HuH-7 (cell line): Measurements from ENCODE around the gene IRF2BP2.
"Not testable (repeated sequence)": the region's sequence is repeated elsewhere in the genome, so short reads cannot be mapped to it uniquely, and the experiment has no call there.

Experiments used
- DNase-seq: peaks from one replicate; pipeline ENCODE4 v3.0.0; 2011; ENCODE audit warnings: low spot score

IRF2BP2 gene

DNA sequence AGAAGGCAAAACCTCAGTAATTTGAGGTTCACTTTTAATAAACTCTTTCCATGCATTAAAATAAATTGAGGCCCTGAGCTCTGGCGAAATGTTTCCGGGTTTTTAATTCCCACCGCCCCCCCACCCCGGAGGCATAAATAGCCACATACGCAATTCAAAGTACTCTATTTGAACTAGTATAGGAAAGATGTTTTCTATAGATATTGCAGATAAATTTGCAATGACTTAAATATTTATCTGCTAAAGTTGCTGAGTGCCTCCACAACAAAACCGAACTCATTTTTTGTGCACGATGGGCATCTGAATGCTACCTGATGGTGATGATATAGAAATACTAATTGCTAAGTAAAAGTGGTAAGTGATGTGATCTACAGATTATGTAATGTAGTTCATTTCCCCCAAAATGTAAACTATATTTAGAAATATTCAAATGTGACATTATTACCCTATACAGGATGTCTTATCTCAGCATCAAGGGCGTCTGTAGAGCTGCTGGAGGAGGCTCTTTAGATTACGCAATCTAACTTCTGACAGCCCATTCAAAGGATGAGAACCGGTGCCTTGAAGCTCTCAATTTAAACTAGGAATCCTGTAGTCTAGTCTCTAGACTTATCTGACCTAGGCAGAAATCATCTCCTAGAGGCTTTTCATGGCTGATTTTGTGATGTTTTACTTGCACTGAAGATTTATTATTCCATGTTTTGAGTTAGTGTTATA is 8.5 kb downstream of the IRF2BP2 start:
- no peak for DNase-seq

DNA sequence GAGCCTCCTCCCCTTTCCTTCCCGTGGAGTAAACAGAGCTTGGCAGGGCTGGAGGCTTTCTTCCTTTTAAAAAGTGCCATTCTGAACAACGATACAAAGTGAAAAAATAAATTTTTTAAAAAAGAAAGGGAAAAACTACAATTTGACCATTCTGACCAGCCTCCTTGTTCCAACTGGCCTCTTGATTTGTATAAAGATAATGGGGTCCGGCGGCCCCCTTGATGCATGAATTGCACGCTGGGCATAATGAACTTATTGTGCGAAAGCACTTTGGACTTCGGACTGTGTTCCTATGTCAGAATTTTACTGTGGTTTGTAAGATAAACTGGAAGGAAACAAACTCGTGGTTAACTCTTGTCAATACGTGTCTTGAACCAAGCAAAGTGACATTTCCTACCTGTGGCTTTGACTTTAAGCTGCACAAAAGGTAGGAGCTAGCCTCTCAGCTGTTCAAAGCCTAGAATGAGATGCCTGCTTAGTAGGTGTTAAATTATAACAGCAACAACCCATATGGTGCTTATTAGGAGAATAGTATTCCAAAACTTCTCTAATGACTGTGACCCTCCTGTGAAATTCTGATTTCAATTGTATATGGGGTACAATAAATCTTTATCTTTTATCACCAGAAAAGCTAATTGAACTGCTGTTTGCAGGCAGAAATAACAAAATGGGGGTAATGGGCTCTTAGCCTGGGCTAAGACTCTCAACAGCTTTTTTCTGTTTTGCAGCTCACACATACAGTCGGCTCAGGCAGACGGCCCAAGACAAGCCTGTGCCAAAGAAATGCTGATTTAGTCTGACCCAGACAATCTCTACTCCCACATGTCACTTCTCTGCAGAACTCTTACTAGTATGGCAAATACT is 9.3 kb downstream of the IRF2BP2 start:
- peak; percentile 61 for DNase-seq

DNA sequence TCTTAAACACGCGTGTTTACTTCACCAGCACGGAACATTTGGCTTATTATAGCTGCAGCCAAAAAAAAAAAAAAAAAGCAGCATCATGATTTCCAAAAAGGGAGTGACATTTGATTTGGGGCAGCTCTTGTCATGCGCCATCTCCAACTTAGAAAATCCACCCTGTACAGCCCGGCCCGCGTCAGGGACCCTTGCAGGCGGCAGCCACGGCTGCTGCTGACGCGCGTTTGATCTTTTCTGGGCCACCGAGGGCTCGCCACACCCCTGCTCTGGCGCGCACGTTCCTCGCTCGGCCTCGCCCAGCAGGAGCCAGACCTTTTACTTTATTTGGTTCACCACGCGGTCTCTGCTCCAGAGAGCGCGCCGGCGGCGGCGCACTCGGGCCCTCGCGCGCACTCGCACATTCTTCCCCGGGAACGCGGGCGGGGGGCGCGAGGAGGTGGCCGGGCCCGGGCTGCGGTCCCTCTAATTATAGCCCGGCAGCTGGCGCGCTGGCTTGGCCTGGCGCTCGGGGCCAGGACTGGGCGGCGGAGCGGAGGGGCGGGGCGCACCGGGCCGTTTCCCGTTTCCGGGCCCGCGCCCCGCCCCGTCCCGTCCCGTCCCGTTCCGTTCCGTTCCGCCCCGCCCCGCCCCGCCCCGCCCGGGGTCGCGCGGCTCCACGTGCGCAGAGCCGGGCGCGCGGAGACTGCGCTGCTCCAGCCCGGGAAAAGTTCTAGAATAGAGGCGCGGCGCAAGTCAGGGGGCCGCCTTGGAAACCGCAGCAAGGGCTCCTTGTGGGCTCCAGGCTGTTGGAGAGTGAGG is 10.2 kb downstream of the IRF2BP2 start:
- DNase-seq: peak; percentile 70

DNA sequence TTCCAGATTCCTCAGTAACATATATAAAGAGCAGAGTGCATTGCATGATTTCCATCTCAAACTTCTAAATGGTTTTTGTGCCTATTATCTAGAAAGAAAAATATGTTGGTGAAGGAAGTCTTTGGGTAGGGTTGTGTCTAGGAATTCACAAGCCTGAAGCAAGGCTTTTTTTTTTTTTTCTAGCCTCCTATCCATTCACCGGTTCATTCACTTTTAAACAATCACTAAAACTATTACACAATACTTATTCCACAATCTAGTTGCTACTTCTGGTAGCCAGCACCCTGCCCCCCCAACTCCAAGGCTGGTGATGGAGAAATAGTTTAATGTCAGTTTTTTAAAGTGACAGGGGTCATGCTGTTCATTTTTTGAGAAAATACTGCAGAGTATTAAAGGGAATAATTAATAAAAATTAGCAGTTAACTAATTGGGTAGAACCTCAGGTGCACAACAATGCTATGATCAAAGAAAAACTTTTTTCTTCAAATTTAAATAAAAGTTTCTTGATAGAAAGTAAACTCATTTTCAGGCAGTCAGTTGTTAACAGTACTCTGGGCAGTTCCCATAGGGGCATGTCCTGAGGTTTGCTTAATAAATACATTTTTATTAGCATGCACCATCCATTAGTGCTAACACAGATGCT is 10.9 kb downstream of the IRF2BP2 start:
- DNase-seq: peak; percentile 47

- peak; percentile 64 for DNase-seq
These were observed 12.1 kb downstream of the IRF2BP2 start for GRCh38 chr1:234597894-234598293.

DNA sequence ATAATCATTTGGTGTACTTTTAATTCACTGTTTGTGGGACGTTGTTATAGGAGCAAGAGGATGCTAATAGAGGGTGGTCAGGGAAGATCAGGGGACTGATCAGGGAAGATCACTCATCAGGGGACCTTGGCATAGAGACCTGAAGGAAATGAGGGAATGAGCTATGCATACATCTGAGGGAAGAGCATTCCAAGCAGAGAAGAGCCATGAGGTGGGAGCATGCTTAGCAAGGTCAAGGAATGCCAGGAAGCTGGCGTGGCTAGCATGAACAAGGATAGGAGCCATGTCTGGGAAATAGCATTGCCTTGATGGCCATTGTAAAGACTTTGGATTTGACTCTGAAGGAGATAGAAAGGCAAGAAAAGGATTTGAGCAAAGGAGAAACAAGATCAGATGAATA is 14.1 kb downstream of the IRF2BP2 start:
- no peak for DNase-seq

GRCh38 chr1:234594575-234594974 is 15.4 kb downstream of the IRF2BP2 start:
- DNase-seq: not testable (repeated sequence)

- DNase-seq: no peak
These were observed 16.0 kb downstream of the IRF2BP2 start for GRCh38 chr1:234593771-234594504.

DNA sequence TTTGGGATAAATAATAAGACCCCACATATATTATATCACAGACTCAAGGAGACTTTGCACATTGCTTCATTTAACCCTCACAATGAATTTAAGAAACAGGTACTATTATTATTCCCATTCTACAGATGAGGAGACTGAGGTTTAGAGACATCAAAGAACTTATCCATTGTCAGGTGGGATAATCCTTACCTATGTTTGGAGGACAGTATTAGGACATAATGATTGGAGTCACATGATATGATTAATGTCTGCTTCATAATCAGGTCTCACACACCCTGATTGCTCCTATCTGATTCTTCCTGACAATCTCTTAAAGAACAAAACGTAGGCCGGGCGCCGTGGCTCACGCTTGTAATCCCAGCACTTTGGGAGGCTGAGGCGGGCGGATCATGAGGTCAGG is 16.9 kb downstream of the IRF2BP2 start:
- no peak for DNase-seq

GRCh38 chr1:234592240-234592639 is 17.7 kb downstream of the IRF2BP2 start:
- DNase-seq: no peak

GRCh38 chr1:234591131-234591530 is 18.8 kb downstream of the IRF2BP2 start:
- no peak for DNase-seq

- no peak for DNase-seq
These were observed 19.9 kb downstream of the IRF2BP2 start for GRCh38 chr1:234589854-234590620.

- DNase-seq: no peak
These were observed 20.7 kb downstream of the IRF2BP2 start for GRCh38 chr1:234589064-234589800.

DNA sequence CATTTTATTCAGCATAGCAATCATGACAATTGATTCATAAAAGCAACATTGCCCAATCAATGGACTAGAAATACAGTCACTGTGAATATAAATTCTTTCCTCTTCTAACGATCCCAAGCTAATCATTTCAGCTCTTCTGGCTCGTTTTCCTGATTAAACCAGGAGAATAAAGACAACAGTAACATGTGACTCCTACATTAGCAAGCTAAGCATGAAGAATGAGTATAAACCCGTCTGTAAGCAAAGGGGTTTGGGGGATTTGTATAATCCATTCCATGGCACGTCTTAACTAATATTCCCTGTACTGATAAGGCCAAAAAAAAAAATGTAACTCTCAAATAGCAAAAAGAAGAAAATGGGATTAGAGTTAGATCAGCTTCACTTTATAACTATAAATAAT is 21.6 kb downstream of the IRF2BP2 start:
- no peak for DNase-seq

- DNase-seq: no peak
These were observed 23.0 kb downstream of the IRF2BP2 start for GRCh38 chr1:234586892-234587485.

- no peak for DNase-seq
These were observed 23.7 kb downstream of the IRF2BP2 start for GRCh38 chr1:234586304-234586703.

DNA sequence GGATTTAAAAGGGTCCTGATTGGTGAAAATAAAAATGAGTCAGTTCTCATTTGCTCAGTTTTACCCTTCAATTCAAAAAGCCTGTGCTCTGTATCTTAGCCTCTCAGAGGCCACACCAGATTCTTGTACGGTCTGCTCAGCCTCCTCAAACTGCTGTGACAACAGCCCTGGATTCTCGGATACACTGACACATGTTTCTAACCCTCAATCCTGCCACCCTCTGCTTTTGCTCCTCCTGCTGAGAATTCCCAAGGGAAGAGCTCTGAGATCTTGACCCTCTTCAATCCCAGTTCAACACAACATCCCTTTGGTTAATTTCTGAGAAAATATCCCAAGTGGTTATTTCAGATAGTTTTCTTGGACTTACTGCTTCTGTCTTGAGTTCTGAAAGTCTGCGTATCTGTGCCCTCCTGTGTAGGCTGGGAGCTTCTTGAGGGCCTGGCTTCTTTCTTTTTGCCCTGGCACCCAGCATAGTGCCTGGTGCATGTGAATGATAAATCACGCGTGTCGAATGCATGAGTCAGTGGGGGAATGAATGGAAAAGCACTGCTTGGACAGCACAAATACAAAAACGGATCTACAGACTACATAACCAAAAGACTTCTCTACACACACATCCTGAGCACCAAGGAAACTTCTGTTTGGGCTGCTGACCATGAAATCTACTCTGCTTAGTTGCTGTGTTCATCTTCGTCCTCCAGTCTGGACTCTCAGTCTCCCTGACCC is 24.5 kb downstream of the IRF2BP2 start:
- no peak for DNase-seq

GRCh38 chr1:234584926-234585325 is 25.1 kb downstream of the IRF2BP2 start:
- no peak for DNase-seq

GRCh38 chr1:234584420-234584805 is 25.6 kb downstream of the IRF2BP2 start:
- no peak for DNase-seq
